Body of pancreas (tissue), 4 donors: Measurements from ENCODE around the gene RDX.

ENCODE experiments used
- CTCF ChIP-seq, 7 experiments: fragments of 450-650 bp in 4 of 7; fragments of 200-600 bp in 3 of 7; sonication (generic) in 3 of 7; IDR thresholded peaks; one replicate each; pipeline ENCODE4 v1.5.1; 2016 to 2019; ENCODE audit warnings: antibody characterized with exemption in 7 of 7
- POLR2A ChIP-seq, 3 donors: fragments of 450-650 bp; IDR thresholded peaks; one replicate each; pipeline ENCODE4 v1.6.1; 2016; ENCODE audit warnings: antibody characterized with exemption in 3 of 3, mild to moderate bottlenecking in 2 of 3

- TF ChIP-seq CTCF (IDR thresholded peaks at IDR 0.05) (no peak), POLR2A (IDR thresholded peaks at IDR 0.05) (no peak)
These were observed 23.5 kb downstream of the RDX start for GRCh38 chr11:110272919-110273318.
